GM21786 (cell line): Measurements from ENCODE around the gene ARL15.
"Not testable (repeated sequence)": the region's sequence is repeated elsewhere in the genome, so short reads cannot be mapped to it uniquely, and the experiment has no call there.

Experiments used
- ATAC-seq: cut with Tn5 transposase; IDR thresholded peaks from one replicate; pipeline ENCODE4 v1.9.1; 2021; ENCODE audit not compliant: unreplicated experiment

ARL15 gene

DNA sequence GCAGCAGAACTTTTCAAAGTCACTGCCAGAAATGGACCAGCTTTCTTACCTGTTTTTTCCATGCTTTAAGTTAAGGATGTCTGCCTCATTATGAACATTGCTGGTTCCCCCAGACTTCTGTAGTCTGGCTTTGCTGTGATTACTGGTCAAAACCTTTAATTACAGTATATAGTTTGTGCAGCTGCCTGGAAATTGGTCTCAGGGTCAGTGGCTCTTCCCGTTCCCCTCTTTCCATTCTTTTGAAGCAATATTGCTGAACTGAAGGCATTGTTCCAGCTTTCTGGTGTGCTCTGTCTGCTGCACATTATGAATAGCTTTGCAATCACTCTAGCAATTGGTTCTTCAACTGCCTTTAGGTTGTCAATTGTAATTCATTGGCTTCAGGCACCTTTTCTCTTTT is 206.5 kb downstream of the ARL15 start:
- ATAC-seq = no peak

DNA sequence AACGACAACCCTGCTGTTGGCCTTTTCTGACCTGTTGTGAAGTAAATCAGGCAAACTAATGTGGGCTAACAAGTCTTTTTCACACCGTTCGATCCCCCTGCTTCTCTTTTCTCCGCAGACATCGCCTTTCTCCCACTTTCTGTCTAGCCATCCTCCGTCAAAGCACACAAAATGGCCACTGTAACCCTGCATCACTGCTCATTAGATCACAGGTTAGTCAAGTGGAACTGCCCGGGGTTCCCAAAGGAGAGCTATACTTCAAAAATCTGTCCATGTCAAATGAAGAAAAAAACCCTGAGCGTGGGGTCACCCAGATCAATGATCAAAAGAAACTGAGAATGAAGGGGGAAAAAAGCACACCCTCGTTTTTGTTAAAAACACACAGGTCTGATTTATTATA is 212.1 kb downstream of the ARL15 start:
- no peak for ATAC-seq

DNA sequence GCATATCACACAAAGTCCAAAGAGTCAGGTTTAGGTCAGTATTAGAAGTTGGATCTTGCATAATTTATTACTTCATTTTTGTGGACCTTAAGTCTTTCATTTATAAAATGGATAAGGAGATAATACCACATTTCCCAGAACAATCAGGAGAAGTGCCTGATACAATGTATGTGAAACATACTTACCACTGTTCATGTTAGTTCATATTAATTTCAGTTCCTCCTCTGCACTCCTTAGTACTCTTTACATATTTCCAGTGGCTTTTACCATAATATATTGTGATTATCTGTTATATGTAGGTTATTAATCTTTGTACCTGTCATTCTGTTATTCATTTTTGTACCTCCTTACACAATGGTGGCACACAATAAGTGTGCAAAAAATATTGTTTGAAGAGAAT is 214.4 kb downstream of the ARL15 start:
- no peak for ATAC-seq

DNA sequence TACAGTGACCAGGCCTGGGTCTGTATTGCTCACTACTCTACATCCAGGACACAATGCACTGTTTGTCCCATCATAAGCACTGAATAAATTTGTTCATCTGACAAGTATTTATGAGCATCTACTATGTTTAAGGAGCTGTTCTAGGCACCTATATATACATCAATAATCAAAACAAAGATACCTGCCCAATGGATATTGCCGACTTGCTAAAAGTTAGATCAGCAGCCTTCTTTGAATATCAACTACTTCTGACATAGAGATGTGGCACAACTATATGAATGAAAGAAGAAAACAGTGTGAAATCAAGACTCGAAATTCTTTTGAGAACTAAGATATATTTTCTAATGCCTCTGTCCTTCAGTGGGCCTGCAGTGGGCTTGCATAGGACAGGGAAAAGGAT is 215.7 kb downstream of the ARL15 start:
- ATAC-seq = no peak

- ATAC-seq = no peak
Measured at GRCh38 chr5:54093861-54094260, 216.5 kb downstream of the ARL15 start.

DNA sequence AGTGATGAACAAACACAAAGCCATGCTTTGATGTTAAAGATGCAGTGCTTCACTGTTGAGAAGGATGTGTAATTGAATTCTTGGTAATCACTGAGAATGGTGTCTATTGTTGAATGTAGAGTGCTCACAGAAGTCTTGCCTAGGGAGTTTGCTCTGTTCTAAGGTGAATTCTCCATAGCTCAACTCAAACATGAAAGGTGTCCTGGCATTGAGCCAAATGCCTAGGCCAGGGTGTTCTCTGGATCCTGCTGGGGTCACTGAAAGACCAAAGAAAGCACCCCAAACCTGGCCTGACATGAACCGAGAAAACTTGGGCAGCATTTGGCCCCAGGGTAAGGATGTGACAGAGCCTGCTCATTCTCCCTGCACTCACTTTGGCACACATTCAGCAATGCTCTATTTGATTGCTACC is 217.3 kb downstream of the ARL15 start:
- no peak for ATAC-seq

GRCh38 chr5:54091307-54092130 is 218.9 kb downstream of the ARL15 start:
- ATAC-seq = no peak

GRCh38 chr5:54090495-54091120 is 219.8 kb downstream of the ARL15 start:
- no peak for ATAC-seq

DNA sequence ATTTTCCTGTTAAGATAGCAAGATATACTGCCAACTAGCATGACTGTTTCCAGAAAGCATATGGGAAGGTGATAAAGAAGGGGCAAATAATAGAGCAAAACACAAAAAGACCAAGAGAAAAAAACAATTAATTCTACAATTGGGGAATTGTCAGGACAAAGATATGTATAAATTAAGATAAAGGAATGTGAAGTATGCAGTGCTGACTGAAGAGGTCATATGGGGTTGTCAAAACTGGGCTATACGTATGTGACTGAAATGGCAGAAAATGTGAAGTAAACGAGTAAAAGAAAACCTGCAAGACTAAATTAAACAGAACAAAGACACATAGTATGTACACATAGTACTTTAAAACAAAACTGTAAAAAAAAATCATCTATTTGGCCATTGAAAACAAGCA is 222.3 kb downstream of the ARL15 start:
- ATAC-seq = no peak

GRCh38 chr5:54087436-54087835 is 222.9 kb downstream of the ARL15 start:
- no peak for ATAC-seq

DNA sequence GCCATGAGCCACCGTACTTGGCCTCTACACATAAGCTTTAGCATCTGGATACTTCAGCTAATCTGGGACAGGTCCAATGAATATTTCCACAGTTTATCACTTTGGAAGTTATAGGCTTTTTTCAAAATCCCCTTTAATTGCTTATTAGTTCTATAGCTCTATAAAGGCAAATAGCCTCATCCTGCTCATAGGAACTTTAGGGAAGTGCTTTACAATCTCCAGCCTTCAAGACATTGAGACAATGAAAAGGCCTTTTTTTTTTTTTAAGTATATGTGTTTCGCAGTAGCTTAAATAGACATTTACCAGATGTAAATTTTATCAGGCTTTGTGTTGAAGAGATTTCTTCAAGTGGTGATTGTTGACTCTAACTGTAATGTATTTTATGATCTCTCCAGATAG is 224.2 kb downstream of the ARL15 start:
- no peak for ATAC-seq

DNA sequence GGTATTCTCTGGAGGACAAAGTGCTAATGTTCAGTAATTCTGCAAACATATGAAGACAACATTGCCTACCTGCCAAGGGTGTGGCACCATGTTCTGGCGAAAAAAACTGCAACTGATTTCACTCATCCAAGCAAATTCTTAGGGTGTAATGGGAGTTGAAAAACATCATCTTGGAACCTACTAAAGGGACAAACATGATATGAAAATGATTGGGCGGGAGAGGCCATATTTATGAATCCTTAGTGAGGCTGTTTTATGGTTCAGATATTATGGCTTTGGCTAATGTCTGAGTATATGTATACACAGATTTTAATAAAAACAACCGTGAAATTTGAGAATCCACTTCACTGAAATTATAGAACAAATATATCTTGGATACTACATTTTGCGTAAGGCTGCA is 225.7 kb downstream of the ARL15 start:
- ATAC-seq = no peak

GRCh38 chr5:54083851-54084250 is 226.5 kb downstream of the ARL15 start:
- no peak for ATAC-seq

DNA sequence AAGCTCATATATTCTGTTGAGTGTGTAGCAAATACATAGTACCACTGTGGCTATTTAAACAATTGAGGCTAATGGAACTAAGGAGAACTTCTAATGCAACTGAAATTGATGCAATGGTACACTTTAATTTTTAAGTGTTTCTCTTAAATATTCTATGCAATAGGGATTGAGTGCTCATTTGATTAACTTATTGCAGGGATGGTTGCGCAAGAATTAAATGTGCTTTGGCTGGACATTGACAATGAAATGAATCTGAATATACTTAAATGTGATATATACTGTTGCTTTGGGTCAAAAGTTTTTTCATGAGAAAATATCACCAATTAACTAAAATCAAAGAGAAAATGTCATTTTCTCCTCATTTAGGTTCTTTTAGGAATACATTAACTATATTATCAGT is 227.1 kb downstream of the ARL15 start:
- ATAC-seq = no peak

DNA sequence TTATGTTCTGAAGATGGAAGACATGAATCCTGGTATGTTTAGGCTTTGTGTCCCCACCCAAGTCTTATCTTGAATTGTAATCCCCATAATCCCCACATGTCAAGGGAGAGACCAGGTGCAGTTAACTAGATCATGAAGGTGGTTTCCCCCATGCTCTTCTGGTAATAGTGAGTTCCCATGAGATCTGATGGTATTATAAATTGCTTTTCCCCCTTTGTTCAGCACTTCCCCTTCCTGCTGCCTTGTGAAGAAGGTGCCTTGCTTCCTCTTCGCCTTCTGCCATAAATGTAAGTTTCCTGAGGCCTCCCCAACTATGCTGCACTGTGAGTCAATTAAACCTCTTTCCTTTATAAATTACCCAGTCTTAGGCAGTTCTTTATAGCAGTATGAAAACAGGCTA is 229.0 kb downstream of the ARL15 start:
- no peak for ATAC-seq

GRCh38 chr5:54080831-54081230 is 229.5 kb downstream of the ARL15 start:
- ATAC-seq = no peak

DNA sequence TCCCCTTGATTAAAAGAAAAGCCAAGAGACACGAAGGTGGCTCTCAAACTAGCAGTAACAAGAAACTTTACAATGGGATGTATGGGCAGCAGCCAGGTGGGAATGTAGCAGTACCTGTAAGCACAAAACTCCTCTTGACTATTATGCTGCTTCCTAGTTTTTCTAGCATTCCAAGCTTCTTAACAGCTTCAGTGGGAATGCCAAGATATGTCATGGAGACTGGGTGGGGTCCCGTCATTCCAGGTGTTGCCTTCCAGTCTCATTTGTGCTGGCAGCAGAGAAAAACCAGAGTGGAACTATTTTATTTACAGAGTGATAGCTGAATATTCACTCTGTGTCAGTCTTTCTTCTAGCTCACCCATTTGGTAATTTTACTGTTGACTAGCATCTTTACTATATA is 236.6 kb downstream of the ARL15 start:
- ATAC-seq = no peak

DNA sequence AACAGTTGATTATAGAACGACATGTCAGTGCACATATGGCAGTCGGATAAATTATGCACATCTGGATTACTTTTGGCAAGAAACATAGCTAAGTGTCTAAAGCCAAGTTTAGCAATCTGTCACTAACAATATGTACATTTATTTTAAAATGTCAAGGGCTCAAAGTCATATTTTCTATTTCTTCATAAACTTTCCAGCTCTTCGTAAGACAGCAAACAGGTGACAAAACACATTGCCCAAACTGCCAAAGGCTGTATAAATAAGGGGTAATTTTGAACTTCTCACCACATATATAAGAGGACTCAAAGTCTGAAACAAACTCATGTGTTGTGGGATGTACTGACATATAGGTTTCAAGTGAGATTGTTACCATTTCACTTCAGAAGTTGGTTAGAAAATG is 237.2 kb downstream of the ARL15 start:
- ATAC-seq = no peak

DNA sequence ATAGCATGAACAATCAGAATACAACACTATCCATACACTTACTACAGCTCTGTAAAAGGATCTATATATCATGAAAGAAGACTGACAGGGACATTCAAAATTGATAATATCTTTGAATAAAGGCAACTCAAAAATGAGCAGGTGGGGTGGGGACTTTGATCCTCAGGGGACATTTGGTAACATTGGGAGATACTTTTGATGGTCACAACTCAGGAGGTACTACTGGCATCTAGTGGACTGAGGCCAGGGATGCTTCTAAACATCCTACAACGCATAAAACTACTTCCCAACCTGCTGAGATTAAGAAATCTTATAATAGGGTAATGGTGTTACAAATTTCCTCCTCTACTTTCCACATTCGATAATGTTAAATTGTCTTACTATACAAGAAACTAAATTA is 243.9 kb downstream of the ARL15 start:
- ATAC-seq = no peak

GRCh38 chr5:54063817-54064216 is 246.6 kb downstream of the ARL15 start:
- ATAC-seq = no peak

GRCh38 chr5:54062958-54063357 is 247.4 kb downstream of the ARL15 start:
- no peak for ATAC-seq

- ATAC-seq = not testable (repeated sequence)
Measured at GRCh38 chr5:54060919-54061318, 249.5 kb downstream of the ARL15 start.

DNA sequence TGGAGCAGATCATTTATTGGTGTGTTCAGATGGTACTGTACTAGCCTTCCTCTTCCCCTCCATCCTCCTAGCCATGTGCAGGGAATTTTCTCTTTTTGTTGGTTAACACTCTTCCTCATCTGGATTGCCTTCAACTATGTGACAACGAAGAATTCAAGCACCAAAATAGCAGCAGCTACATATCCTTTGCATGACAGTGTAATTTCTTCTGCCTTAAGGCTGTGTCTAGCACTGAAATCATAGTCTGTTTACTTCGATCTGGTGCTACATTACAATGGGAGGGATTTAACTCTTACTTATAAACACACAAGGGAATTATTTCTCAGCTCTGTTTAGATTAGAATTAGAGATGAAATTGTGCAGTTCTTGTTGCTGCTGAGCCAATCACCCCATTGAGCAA is 260.4 kb downstream of the ARL15 start:
- ATAC-seq = no peak
